HCT116 (cell line): ENCODE data around the gene GBP2. TPM values are rescaled to one million over a fixed set of nuclear protein-coding genes. Genes with fewer than 3 reads are reported as not detected.

Experiments
- ATAC-seq: fragments of 200-7000 bp; cut with Tn5 transposase; 2 replicates; pipeline ENCODE4 v1.9.1; 2020; ENCODE audit warnings: mild to moderate bottlenecking, moderate library complexity
- BruUV-seq: library from RNA; stranded (reverse); fragments of 400-500 nt; replicated peaks from 2 replicates; lab custom pipeline; 2021; lab: Mats Ljungman, UMichigan
- CTCF ChIA-PET: fragments of 300-600 bp; sonication (Branson Sonifier 250); formaldehyde crosslinking; loops from one replicate; lab custom pipeline; 2021; ENCODE audit warnings: antibody characterized with exemption; lab: Charles Lee
- POLR2A ChIA-PET: fragments of 300-600, 350-600 bp; sonication (Branson Sonifier 250); formaldehyde crosslinking; loops from one replicate; lab custom pipeline; 2021; ENCODE audit warnings: antibody characterized with exemption; lab: Charles Lee
- RAD21 ChIA-PET, 2 experiments: fragments of 300-600 bp; sonication (Branson Sonifier 250); formaldehyde crosslinking; loops; one replicate each; lab custom pipeline; 2023; ENCODE audit warnings: low total read pairs in 2 of 2; ENCODE audit not compliant: uncharacterized antibody in 2 of 2, unreplicated experiment in 2 of 2, low non-redundant PET in 1 of 2; lab: Charles Lee
- DNase-seq: peaks from one replicate; pipeline ENCODE4 v3.0.0-alpha.2; 2010; ENCODE audit warnings: low read depth, low spot score
- H2AFZ ChIP-seq: fragments of 200-600 bp; shearing (Covaris generic), sonication (generic); 2 replicates; pipeline ENCODE4 v1.6.1; 2017; ENCODE audit warnings: low read depth, mixed run types, mixed read lengths, antibody characterized with exemption, low read length; ENCODE audit not compliant: poor library complexity, severe bottlenecking
- H3K27ac ChIP-seq: 2 replicates; pipeline ENCODE4 v1.5.1; 2012; ENCODE audit warnings: low read depth, low read length
- H3K27me3 ChIP-seq: fragments of 200-600 bp; sonication (generic); 2 replicates; pipeline ENCODE4 v1.6.1; 2016; ENCODE audit warnings: mixed run types, low read length, mixed read lengths; ENCODE audit not compliant: insufficient read depth
- H3K36me3 ChIP-seq, 2 experiments: fragments of 200-500 bp in 1 of 2; fragments of 200-600 bp in 1 of 2; sonication (Bioruptor generic) in 1 of 2; sonication (generic) in 1 of 2; 2 replicates each; pipeline versions ENCODE4 v1.5.1 to v1.6.1; 2014 to 2016; ENCODE audit warnings: low read length in 2 of 2, inconsistent platforms in 1 of 2, mixed read lengths in 1 of 2, mixed run types in 1 of 2; ENCODE audit not compliant: insufficient read depth in 2 of 2, control insufficient read depth in 1 of 2
- H3K4me1 ChIP-seq, 2 experiments: fragments of 200-600 bp in 1 of 2; sonication (generic) in 1 of 2; 2 replicates each; pipeline versions ENCODE4 v1.5.1 to v1.6.1; 2012 to 2017; ENCODE audit warnings: low read length in 2 of 2, inconsistent platforms in 1 of 2, mild to moderate bottlenecking in 1 of 2, mixed read lengths in 1 of 2, mixed run types in 1 of 2, moderate library complexity in 1 of 2; ENCODE audit not compliant: insufficient read depth in 2 of 2, control insufficient read depth in 1 of 2
- H3K4me2 ChIP-seq: fragments of 200-600 bp; sonication (generic); 2 replicates; pipeline ENCODE4 v1.6.1; 2017; ENCODE audit warnings: mixed run types, low read length, mixed read lengths
- H3K4me3 ChIP-seq, 2 experiments: fragments of 200-600 bp in 1 of 2; sonication (generic) in 1 of 2; replicated peaks in 1 of 2; 2 replicates each; pipeline ENCODE4 v1.5.1; 2011 to 2016; ENCODE audit warnings: low read length in 2 of 2, control low read depth in 1 of 2, low read depth in 1 of 2, mild to moderate bottlenecking in 1 of 2, mixed read lengths in 1 of 2, mixed run types in 1 of 2
- H3K79me2 ChIP-seq: fragments of 200-600 bp; sonication (generic); 2 replicates; pipeline ENCODE4 v1.6.1; 2017; ENCODE audit warnings: mild to moderate bottlenecking, mixed run types, low read length, moderate library complexity, mixed read lengths; ENCODE audit not compliant: insufficient read depth
- H3K9ac ChIP-seq: fragments of 200-600 bp; sonication (generic); 2 replicates; pipeline ENCODE4 v1.6.1; 2016; ENCODE audit warnings: low read length, mixed read lengths
- H3K9me2 ChIP-seq: fragments of 200-600 bp; sonication (generic), shearing (Covaris generic); 2 replicates; pipeline ENCODE4 v1.6.1; 2017; ENCODE audit warnings: mixed run types, mild to moderate bottlenecking, moderate library complexity; ENCODE audit not compliant: insufficient read depth
- H3K9me3 ChIP-seq, 2 experiments: fragments of 200-500 bp in 1 of 2; fragments of 200-600 bp in 1 of 2; sonication (Bioruptor generic) in 1 of 2; sonication (generic) in 1 of 2; 2 replicates each; pipeline ENCODE4 v1.6.1; 2014 to 2017; ENCODE audit warnings: low read length in 2 of 2, mixed read lengths in 2 of 2, inconsistent platforms in 1 of 2, low read depth in 1 of 2, mild to moderate bottlenecking in 1 of 2, mixed run types in 1 of 2, moderate library complexity in 1 of 2; ENCODE audit not compliant: control insufficient read depth in 1 of 2, insufficient read depth in 1 of 2
- H4K20me1 ChIP-seq: fragments of 200-600 bp; sonication (generic), shearing (Covaris generic); 2 replicates; pipeline ENCODE4 v1.6.1; 2017; ENCODE audit warnings: mixed run types, mild to moderate bottlenecking, moderate library complexity; ENCODE audit not compliant: insufficient read depth
- CBX3 ChIP-seq: IDR thresholded peaks from 2 replicates; pipeline ENCODE4 v1.6.1; 2012; ENCODE audit warnings: low read depth
- CTCF ChIP-seq, 3 experiments: fragments of 200-600 bp in 1 of 3; sonication (generic) in 1 of 3; IDR thresholded peaks in 2 of 3; conservative IDR thresholded peaks in 1 of 3; 2 replicates each; pipeline ENCODE4 v1.5.1; 2012 to 2017; ENCODE audit warnings: low read depth in 2 of 3, low read length in 2 of 3, antibody characterized with exemption in 1 of 3, borderline replicate concordance in 1 of 3, control low read depth in 1 of 3, mild to moderate bottlenecking in 1 of 3, mixed read lengths in 1 of 3, mixed run types in 1 of 3, moderate library complexity in 1 of 3; ENCODE audit not compliant: insufficient read depth in 1 of 3
- EGR1 ChIP-seq: IDR thresholded peaks from 2 replicates; pipeline ENCODE4 v1.6.1; 2012; ENCODE audit warnings: low read depth
- FOSL1 ChIP-seq: IDR thresholded peaks from 2 replicates; pipeline ENCODE4 v1.6.1; 2012; ENCODE audit warnings: low read depth
- POLR2A ChIP-seq: IDR thresholded peaks from 2 replicates; pipeline ENCODE4 v1.7.0; 2011; ENCODE audit warnings: borderline replicate concordance; ENCODE audit not compliant: insufficient read depth, insufficient read length; ENCODE audit errors: extremely low read depth
- POLR2AphosphoS5 ChIP-seq: IDR thresholded peaks from 2 replicates; pipeline ENCODE4 v1.6.1; 2011; ENCODE audit warnings: mild to moderate bottlenecking, low read depth, low read length, moderate library complexity
- TCF7L2 ChIP-seq: IDR thresholded peaks from 2 replicates; pipeline ENCODE4 v1.7.0; 2011; ENCODE audit warnings: borderline replicate concordance, inconsistent platforms; ENCODE audit not compliant: insufficient read depth, insufficient read length; ENCODE audit errors: extremely low read depth
- YY1 ChIP-seq: IDR thresholded peaks from 2 replicates; pipeline ENCODE4 v1.6.1; 2011; ENCODE audit warnings: low read length, low read depth, moderate library complexity, mild to moderate bottlenecking; ENCODE audit not compliant: insufficient replicate concordance; ENCODE audit errors: extremely low read depth
- ZBTB33 ChIP-seq: IDR thresholded peaks from 2 replicates; pipeline ENCODE4 v1.6.1; 2011; ENCODE audit warnings: mild to moderate bottlenecking, low read length, moderate library complexity; ENCODE audit not compliant: insufficient replicate concordance; ENCODE audit errors: extremely low read depth
- ZFX ChIP-seq: fragments of 450-650 bp; IDR thresholded peaks from 2 replicates; pipeline ENCODE4 v1.6.1; 2017
- ZNF274 ChIP-seq: fragments of 200-500 bp; sonication (Bioruptor generic); IDR thresholded peaks from 2 replicates; pipeline ENCODE4 v1.6.1; 2014; ENCODE audit warnings: mild to moderate bottlenecking, low read depth, low read length, inconsistent platforms
- intact Hi-C: fragments of 100-400 bp; cut with micrococcal nuclease; formaldehyde crosslinking; loops from 2 replicates; pipeline ENCODE4 v1.10.0; 2022
- total RNA-seq: library from RNA; stranded (reverse); gene quantifications from one replicate; pipeline ENCODE4 v1.2.1, GENCODE V29; 2021; ENCODE audit not compliant: unreplicated experiment

The GBP2 gene
- total RNA-seq, 1 experiment from 2014 or later: 0.98 TPM

GRCh38 chr1:89102021-89102420 lies 23.9 kb downstream of the GBP2 start:
- Histone ChIP-seq H3K4me3 (no peak overlapping the region), H2AFZ (no peak overlapping the region), H3K9ac (no peak overlapping the region), H4K20me1 (no peaks in the 10 kb centered on the region), H3K27me3 (no peaks in the 10 kb centered on the region), H3K4me1 (no peaks in the 10 kb centered on the region), H3K9me3 (no peaks in the 10 kb centered on the region), H3K36me3 (no peaks in the 10 kb centered on the region), H3K27ac (no peak overlapping the region), H3K79me2 (no peaks in the 10 kb centered on the region), H3K9me2 (no peaks in the 10 kb centered on the region), H3K4me2 (no peak overlapping the region)
- BruUV-seq: no TSS peak
- intact Hi-C loops: no loop called here
- no peak for DNase-seq
- ChIA-PET POLR2A (no interaction called here), RAD21 (no interaction called here), CTCF (no interaction called here)
- TF ChIP-seq ZFX (no peak), ZNF274 (no peak), TCF7L2 (no peak), POLR2AphosphoS5 (no peak), EGR1 (no peak), CTCF (IDR thresholded peaks at IDR 0.05 in 2 of 3, conservative IDR thresholded peaks at IDR 0.05 in 1 of 3; ENCODE audit: borderline replicate concordance in 1 of 3, insufficient read depth in 1 of 3, low read depth in 2 of 3, low read length in 2 of 3) (no peak), YY1 (no peak), ZBTB33 (no peak), FOSL1 (no peak), POLR2A (no peak), CBX3 (no peak)
- ATAC-seq: no peak
